GM12878 (cell line): ENCODE data around the gene SNX11.

ENCODE experiments used
- ATF7 ChIP-seq: fragments of 450-650 bp; IDR thresholded peaks from 2 replicates; pipeline ENCODE4 v1.6.1; 2016; ENCODE audit warnings: low read depth, mild to moderate bottlenecking
- BACH1 ChIP-seq: fragments of 450-650 bp; IDR thresholded peaks from 2 replicates; pipeline ENCODE4 v1.6.1; 2017; ENCODE audit warnings: mild to moderate bottlenecking, borderline replicate concordance
- FOXK2 ChIP-seq: fragments of 450-650 bp; IDR thresholded peaks from 2 replicates; pipeline ENCODE4 v1.6.1; 2017; ENCODE audit warnings: mild to moderate bottlenecking, moderate library complexity
- HCFC1 ChIP-seq: fragments of 150-350 bp; IDR thresholded peaks from 2 replicates; pipeline ENCODE4 v1.6.1; 2014; ENCODE audit warnings: low read length
- SUZ12 ChIP-seq: fragments of 200-600 bp; sonication (generic); IDR thresholded peaks from one replicate; pipeline ENCODE4 v1.6.1; 2018; ENCODE audit warnings: antibody characterized with exemption, mild to moderate bottlenecking; ENCODE audit not compliant: unreplicated experiment
- TBL1XR1 ChIP-seq: IDR thresholded peaks from 2 replicates; pipeline ENCODE4 v1.6.1; 2012; ENCODE audit warnings: low read depth, low read length, improper control_type of control experiment
- USF2 ChIP-seq: IDR thresholded peaks from 2 replicates; pipeline ENCODE4 v1.6.1; 2011; ENCODE audit warnings: low read depth, low read length, improper control_type of control experiment, borderline replicate concordance
- ZBTB33 ChIP-seq: fragments of 450-650 bp; IDR thresholded peaks from 2 replicates; pipeline ENCODE4 v1.6.1; 2017; ENCODE audit warnings: mild to moderate bottlenecking
- ZNF207 ChIP-seq: fragments of 450-650 bp; IDR thresholded peaks from 2 replicates; pipeline ENCODE4 v1.6.1; 2014; ENCODE audit warnings: antibody characterized with exemption, mild to moderate bottlenecking, borderline replicate concordance
- TF ChIP-seq, protein P1 (sequence below), 3 experiments: IDR thresholded peaks in 2 of 3; conservative IDR thresholded peaks in 1 of 3; 2 replicates each; pipeline ENCODE4 v1.5.1; 2011; ENCODE audit warnings: low read depth in 3 of 3, low read length in 3 of 3, mild to moderate bottlenecking in 3 of 3, control low read depth in 2 of 3, moderate library complexity in 2 of 3, inconsistent platforms in 1 of 3, mixed read lengths in 1 of 3; ENCODE audit not compliant: control insufficient read depth in 2 of 3, insufficient read depth in 1 of 3; ENCODE audit errors: extremely low read depth in 1 of 3
- TF ChIP-seq, protein P2 (sequence below): IDR thresholded peaks from 2 replicates; pipeline ENCODE4 v1.6.1; 2012; ENCODE audit warnings: low read depth, low read length, improper control_type of control experiment

DNA sequence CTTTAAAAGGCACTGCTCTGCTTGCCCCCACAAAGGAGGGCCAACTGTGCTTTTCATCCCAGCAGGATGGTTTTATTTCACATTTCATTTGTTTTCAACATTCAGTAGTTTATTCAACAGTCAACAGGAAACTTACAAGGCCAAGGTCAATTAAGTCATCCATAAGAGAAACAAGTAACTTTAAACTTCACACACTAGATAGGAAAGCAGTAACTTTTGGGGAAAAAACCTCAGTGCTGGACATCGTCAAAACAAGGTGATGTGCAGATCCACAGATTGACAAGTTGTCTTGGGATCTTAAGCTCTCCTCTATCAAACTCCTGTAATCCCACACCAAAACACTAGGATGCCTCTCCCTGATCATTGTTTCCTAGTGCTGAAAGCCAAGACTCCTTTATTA lies 40.9 kb upstream of the SNX11 start:
- TF ChIP-seq HCFC1 (no peak), FOXK2 (no peak), ATF7 (no peak), BACH1 (no peak), TBL1XR1 (no peak), ZBTB33 (no peak), ZNF207 (no peak), USF2 (no peak), SUZ12 (no peak)
- TF ChIP-seq, protein P1, sequence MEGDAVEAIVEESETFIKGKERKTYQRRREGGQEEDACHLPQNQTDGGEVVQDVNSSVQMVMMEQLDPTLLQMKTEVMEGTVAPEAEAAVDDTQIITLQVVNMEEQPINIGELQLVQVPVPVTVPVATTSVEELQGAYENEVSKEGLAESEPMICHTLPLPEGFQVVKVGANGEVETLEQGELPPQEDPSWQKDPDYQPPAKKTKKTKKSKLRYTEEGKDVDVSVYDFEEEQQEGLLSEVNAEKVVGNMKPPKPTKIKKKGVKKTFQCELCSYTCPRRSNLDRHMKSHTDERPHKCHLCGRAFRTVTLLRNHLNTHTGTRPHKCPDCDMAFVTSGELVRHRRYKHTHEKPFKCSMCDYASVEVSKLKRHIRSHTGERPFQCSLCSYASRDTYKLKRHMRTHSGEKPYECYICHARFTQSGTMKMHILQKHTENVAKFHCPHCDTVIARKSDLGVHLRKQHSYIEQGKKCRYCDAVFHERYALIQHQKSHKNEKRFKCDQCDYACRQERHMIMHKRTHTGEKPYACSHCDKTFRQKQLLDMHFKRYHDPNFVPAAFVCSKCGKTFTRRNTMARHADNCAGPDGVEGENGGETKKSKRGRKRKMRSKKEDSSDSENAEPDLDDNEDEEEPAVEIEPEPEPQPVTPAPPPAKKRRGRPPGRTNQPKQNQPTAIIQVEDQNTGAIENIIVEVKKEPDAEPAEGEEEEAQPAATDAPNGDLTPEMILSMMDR (IDR thresholded peaks at IDR 0.05 in 2 of 3, conservative IDR thresholded peaks at IDR 0.05 in 1 of 3; ENCODE audit: control insufficient read depth in 2 of 3, extremely low read depth in 1 of 3, insufficient read depth in 1 of 3, low read depth in 3 of 3, low read length in 3 of 3) = no peak
- TF ChIP-seq, protein P2, sequence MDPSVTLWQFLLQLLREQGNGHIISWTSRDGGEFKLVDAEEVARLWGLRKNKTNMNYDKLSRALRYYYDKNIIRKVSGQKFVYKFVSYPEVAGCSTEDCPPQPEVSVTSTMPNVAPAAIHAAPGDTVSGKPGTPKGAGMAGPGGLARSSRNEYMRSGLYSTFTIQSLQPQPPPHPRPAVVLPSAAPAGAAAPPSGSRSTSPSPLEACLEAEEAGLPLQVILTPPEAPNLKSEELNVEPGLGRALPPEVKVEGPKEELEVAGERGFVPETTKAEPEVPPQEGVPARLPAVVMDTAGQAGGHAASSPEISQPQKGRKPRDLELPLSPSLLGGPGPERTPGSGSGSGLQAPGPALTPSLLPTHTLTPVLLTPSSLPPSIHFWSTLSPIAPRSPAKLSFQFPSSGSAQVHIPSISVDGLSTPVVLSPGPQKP = no peak
